NCI-H2029 (cell line): ENCODE measurements around the gene NLRC3.

Experiments
- DNase-seq: peaks from one replicate; lab custom pipeline; 2025; lab: John Stamatoyannopoulos, UW

NLRC3 gene

GRCh38 chr16:3580251-3580651 lies 3.0 kb upstream of the NLRC3 start:
- DNase-seq, result no peak

GRCh38 chr16:3579776-3580175 lies 2.6 kb upstream of the NLRC3 start:
- DNase-seq, result no peak

GRCh38 chr16:3578610-3579551 lies 1.7 kb upstream of the NLRC3 start:
- no peak for DNase-seq

GRCh38 chr16:3578121-3578520 lies 918 bp upstream of the NLRC3 start:
- no peak for DNase-seq

- DNase-seq, result no peak
Observed at GRCh38 chr16:3576211-3576610, 992 bp downstream of the NLRC3 start.

- no peak for DNase-seq
Observed at GRCh38 chr16:3575491-3575890, 1.7 kb downstream of the NLRC3 start.

GRCh38 chr16:3574195-3574594 lies 3.0 kb downstream of the NLRC3 start:
- no peak for DNase-seq

GRCh38 chr16:3573146-3573815 lies 3.9 kb downstream of the NLRC3 start:
- no peak for DNase-seq

- DNase-seq, result no peak
Observed at GRCh38 chr16:3570420-3571062, 6.7 kb downstream of the NLRC3 start.

- no peak for DNase-seq
Observed at GRCh38 chr16:3569851-3570250, 7.4 kb downstream of the NLRC3 start.

GRCh38 chr16:3566990-3567389 lies 10.2 kb downstream of the NLRC3 start:
- no peak for DNase-seq

GRCh38 chr16:3564889-3565141 lies 12.4 kb downstream of the NLRC3 start:
- no peak for DNase-seq

- no peak for DNase-seq
Observed at GRCh38 chr16:3564130-3564888, 12.9 kb downstream of the NLRC3 start.

- no peak for DNase-seq
Observed at GRCh38 chr16:3562914-3563480, 14.2 kb downstream of the NLRC3 start.

GRCh38 chr16:3561626-3562025 lies 15.6 kb downstream of the NLRC3 start:
- DNase-seq, result no peak

GRCh38 chr16:3554351-3554928 lies 22.8 kb downstream of the NLRC3 start:
- no peak for DNase-seq

GRCh38 chr16:3553138-3553923 lies 23.9 kb downstream of the NLRC3 start:
- no peak for DNase-seq

GRCh38 chr16:3550851-3551847 lies 26.1 kb downstream of the NLRC3 start:
- no peak for DNase-seq

- no peak for DNase-seq
Observed at GRCh38 chr16:3549906-3550305, 27.3 kb downstream of the NLRC3 start.

GRCh38 chr16:3548859-3549258 lies 28.3 kb downstream of the NLRC3 start:
- no peak for DNase-seq
